ENCODE measurements around the gene ORMDL2. TPM values are rescaled to one million over a fixed set of nuclear protein-coding genes. Genes with fewer than 3 reads are reported as not detected.

ORMDL2 gene
- total RNA-seq, 2 donors from 2014 or later: 6.5 to 17.1 TPM

- no peak for DNase-seq (ENCODE audit: low spot score)
- H3K36me3 ChIP-seq: no peaks in the 10 kb centered on the region
- H3K4me3 ChIP-seq: no peak overlapping the region
- no peaks in the 10 kb centered on the region for H3K27me3 ChIP-seq
- no peak overlapping the region for H3K27ac ChIP-seq
- no peaks in the 10 kb centered on the region for H3K4me1 ChIP-seq
- H3K9me3 ChIP-seq: no peaks in the 10 kb centered on the region
- TF ChIP-seq, protein P1, sequence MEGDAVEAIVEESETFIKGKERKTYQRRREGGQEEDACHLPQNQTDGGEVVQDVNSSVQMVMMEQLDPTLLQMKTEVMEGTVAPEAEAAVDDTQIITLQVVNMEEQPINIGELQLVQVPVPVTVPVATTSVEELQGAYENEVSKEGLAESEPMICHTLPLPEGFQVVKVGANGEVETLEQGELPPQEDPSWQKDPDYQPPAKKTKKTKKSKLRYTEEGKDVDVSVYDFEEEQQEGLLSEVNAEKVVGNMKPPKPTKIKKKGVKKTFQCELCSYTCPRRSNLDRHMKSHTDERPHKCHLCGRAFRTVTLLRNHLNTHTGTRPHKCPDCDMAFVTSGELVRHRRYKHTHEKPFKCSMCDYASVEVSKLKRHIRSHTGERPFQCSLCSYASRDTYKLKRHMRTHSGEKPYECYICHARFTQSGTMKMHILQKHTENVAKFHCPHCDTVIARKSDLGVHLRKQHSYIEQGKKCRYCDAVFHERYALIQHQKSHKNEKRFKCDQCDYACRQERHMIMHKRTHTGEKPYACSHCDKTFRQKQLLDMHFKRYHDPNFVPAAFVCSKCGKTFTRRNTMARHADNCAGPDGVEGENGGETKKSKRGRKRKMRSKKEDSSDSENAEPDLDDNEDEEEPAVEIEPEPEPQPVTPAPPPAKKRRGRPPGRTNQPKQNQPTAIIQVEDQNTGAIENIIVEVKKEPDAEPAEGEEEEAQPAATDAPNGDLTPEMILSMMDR (IDR thresholded peaks at IDR 0.05): no peak
These were observed 20.5 kb downstream of the ORMDL2 start for GRCh38 chr12:55838361-55838760.

DNA sequence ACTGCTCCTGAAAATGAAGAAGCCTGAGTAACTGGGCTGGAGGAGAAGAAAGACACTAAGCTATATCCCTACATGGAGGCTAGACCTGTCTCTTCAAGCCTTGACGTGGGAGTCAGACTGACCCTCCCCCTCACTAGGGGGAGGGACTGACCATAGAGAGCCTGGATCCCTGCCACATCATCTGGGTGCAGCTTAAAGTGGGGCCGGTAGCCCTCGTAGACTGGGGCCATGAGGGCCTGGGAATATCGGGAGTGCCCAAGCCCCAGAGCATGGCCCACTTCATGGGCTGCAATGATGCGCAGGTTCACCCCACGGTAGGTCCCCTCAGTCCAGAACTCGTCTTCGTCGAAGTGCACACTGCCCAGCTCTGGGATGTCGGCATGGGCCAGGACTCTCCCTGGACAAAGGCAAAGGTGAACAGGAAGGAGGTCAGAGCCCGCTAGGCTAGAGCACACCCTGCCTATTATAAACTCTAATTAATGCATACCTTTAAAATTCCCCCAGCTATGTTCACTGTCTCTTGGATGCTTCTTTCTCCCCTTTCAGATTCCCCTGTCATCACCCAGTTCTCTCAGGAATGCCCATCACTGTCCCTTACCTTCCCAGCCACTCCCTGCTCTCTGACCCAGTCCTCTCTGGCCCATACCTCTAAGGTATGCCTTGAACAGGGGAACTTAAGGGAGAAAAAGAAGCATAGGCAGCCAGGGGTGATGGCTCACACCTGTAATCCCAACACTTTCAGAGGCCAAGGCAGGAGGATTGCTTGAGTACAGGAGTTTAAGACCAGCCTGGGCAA is 21.7 kb downstream of the ORMDL2 start:
- Histone ChIP-seq H3K4me3 (no peak overlapping the region), H3K27ac (no peak overlapping the region), H3K36me3 (no peaks in the 10 kb centered on the region), H3K9me3 (no peaks in the 10 kb centered on the region), H3K27me3 (no peaks in the 10 kb centered on the region), H3K4me1 (no peaks in the 10 kb centered on the region)
- no peak for DNase-seq (ENCODE audit: low spot score)
- TF ChIP-seq, protein P1 (IDR thresholded peaks at IDR 0.05): no peak

DNA sequence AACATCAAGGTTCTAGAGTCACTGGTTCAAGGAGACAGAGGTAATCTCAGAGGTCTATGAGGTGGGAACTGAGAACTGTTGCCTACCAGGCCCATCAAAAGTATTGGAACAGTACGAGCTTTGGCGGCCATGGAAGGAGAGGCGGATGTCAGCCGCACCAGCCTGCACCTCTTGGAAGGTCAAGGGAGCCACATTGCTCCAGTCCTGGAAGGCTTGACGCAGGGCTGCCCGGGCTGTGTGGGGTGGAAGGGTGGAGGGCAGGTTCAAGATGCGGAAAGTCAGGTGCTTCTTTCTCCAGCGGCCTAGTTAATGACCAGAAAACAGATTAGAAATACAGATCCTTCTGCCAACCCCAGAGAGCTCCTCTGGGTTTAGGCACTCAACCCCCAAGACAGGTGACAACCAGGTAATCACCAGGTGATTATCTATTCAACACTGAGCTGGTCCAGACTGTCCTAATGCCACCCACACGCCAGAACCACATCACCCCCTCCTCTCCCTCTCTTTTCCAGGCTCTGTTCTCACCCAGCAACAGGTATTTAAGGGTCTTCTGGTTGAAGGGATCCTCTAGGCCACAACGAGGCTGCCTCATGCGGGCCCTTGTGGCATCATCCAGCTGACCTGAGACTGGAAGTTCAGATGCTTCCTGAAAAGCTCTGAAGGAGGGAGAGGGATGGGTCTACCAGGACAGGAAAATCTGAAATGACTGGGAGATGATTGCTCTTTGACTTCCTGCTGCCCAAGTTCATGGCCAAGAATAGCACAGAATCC is 22.9 kb downstream of the ORMDL2 start:
- H3K36me3 ChIP-seq: no peaks in the 10 kb centered on the region
- H3K4me3 ChIP-seq: no peak overlapping the region
- TF ChIP-seq, protein P1 (IDR thresholded peaks at IDR 0.05): no peak
- no peak for DNase-seq (ENCODE audit: low spot score)
- no peaks in the 10 kb centered on the region for H3K27me3 ChIP-seq
- H3K4me1 ChIP-seq: peaks cover 0 to 3% of the 10 kb centered on the region in 2 donors
- no peaks in the 10 kb centered on the region for H3K9me3 ChIP-seq
- H3K27ac ChIP-seq: no peak overlapping the region

GRCh38 chr12:55842681-55843429 is 25.0 kb downstream of the ORMDL2 start, which contains the start of gene MMP19:
Gene MMP19, minus strand, starts transcription at chr12:55842936. Its CDS starts 106 bp downstream, at chr12:55842830.
- Histone ChIP-seq H3K27me3 (no peaks in the 10 kb centered on the region), H3K9me3 (no peaks in the 10 kb centered on the region), H3K36me3 (no peaks in the 10 kb centered on the region), H3K4me3 (peak within 1 kb of the TSS; percentile 41 to 48), H3K27ac (peak within 1 kb of the TSS; percentile 43 to 51), H3K4me1 (peaks cover 0 to 21% of the 10 kb centered on the region in 2 donors)
- DNase-seq (ENCODE audit: low spot score): no peak
- TF ChIP-seq, protein P1 (IDR thresholded peaks at IDR 0.05): no peak

- Histone ChIP-seq H3K9me3 (no peaks in the 10 kb centered on the region), H3K27ac (no peak overlapping the region), H3K4me1 (peaks cover 0 to 23% of the 10 kb centered on the region in 2 donors), H3K27me3 (no peaks in the 10 kb centered on the region), H3K4me3 (no peak overlapping the region), H3K36me3 (no peaks in the 10 kb centered on the region)
- TF ChIP-seq, protein P1 (IDR thresholded peaks at IDR 0.05): no peak
- DNase-seq (ENCODE audit: low spot score): no peak
These were observed 25.6 kb downstream of the ORMDL2 start for GRCh38 chr12:55843431-55843830.
